Activated naive CD4-positive, alpha-beta T cell (primary cell): ENCODE data around the gene SUSD3.

ENCODE experiments used
- DNase-seq, 4 experiments: peaks; one replicate each; lab custom pipeline; 2025; lab: John Stamatoyannopoulos, UW

Gene SUSD3

DNA sequence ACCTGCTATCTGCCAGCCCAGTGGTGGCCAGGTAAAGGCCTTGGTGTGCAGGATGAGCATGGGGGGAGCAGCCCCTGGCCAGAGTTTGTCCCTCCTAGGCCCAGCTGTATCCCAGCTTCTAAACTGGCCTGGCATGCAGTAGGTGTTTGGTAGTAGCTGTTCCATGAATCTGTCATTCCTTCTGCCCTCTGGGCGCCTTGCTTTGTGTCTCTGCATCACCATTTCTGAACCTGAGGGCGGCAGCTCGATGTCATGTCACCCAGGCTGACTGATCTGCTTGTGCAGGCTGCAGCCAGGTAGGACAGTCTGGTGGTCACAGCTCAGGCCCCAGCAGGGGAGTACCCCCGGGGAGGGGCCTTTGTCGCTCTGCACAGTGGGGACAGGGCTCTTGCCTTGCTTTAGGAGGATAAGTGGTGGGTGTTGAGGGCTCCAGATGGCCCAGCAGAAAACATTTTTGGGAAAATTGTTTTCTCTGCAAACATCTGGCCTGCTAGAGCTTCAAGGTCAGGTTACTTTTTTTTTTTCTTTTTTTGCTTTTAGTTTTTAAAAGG is 4.6 kb upstream of the SUSD3 start:
- DNase-seq = no peak

DNA sequence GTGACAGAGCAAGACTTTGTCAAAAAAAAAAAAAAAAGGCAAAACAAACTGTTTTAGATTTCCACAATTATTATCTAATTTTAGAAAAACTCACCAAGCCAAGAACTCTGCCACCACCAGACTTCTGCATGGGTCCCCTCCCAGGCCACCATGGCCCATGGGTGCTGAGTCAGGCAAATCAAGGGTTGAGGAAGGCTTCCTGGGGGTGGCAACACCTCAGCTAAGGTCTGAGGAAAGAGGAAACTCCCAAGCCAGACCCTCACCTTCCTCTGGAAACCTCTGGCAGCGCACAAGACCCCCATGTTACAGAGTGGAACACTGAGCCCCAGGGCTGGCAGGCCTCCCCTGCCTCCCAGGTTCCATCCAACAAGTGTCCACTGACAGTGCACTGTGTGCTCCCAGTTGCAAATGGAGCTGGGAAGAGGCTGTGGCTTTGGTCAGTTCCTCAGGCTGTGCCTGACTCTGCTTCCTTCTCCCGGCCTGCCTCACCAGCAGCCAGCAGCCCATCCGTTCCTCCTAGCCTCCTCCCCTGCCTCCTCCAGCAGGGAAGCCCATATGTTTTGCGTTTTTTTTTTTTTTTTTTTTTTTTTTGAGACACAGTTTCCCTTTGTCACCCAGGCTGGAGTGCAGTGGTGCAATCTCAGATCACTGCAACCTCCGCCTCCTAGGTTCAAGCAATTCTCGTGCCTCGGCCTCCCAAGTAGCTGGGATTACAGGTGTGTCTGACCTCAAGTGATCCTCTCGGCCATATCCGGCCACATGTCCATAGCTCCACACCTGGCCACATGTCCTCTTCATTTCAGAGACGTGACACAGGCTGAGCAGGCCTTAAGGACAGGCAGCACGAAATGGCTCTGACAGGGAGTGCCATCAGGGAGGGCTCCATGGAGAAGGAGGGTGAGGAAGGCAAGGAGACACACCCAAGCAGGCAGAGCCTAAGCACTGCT is 3.5 kb upstream of the SUSD3 start:
- DNase-seq = no peak

DNA sequence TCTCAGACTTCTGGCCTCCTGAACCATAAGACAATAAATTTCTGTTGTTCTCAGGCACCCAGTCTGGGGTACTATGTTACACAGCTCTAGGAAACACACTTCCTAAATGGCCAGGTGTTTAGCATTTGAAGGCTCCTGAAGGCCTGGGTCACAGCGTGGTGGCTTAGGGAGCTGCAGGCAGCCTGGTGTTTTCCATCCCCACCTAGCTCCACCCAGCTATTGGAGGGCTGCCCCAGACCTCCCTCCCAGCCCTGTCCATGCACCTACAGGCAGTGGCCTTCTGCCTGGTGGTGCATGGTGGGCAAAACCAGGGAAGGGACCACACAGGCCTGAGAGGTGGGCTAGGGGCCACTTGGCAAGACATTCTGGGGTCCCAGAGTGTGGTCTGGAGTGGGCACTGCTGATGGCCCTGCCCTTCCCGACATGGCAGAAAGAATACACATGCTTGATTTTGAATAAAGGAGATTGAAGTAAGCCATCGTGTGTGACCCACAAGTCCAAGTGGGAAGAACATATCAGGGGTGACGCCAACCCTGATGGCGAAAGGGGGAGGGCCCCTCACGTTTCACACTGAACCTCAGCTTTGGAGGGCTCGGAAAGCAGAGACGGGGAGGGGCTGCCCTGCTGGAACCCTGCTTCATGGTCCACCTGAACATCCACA is 1.3 kb upstream of the SUSD3 start:
- DNase-seq = no peak

DNA sequence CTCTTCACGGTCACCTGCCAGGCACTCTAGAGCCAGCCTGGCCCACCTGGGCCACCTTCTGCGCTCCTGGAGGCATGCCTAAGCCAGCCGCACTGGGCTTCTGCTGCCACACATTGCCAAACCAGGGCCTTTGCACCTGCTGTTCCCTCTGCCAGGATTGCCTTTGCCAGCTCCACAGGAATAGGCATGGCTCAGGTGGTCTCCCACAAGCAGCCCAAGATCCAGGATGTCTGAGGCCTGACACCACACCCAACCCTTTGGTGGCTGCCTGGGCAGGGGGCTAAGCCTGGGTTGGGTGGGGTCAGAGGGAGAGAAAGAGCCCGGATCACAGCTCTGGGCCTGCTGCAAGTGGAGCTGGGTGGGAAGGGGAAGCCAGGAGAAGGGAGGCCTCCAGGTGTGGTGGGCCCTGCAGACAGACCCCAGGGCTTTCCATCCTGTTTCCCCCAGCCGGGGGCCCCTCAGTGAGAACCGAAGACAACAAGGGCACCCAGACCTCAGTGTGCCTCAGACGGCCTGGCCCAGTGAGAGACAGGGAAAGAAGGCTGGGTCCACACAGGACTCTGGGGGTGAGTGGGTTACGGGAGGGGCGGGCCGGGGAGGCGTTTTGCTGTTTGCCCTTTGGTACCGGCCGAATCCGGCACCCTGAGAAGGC is 672 bp upstream of the SUSD3 start:
- DNase-seq = no peak

DNA sequence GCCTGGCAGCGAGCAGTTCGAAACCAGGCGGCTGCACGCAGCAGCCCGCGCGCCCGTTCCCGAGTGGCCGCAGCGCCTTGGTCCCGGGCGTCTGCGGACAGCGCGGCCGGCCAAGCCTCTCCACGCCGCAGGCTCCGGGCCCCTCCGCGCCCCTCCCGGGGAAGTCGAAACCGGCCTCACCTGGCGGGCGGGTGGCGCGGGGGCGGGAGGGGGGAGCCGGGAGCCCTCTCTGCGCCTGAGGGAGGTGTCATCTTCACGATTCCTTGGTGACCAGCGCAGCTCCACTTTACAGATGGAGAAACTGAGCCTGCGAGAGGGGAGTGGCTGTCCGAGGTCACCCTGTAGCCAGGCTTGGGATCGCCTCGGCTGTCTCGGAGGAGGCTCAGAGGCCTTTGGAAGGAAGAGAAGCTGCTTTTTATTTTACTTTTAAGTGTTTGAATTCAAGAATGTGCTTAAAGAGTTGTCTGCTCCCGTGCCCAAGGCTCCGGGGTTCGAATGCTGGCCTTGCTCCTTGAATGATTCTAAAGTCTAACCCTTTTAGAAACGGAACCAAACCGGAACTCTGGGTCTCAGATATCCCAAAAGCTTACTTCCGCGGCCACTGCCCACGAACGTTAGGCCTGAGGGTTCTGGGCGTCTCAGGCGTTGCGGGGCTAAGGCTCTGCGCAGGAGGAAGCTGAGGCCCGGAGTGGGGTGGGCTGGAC is 662 bp downstream of the SUSD3 start:
- peak in 1 of 4 experiments; percentile 23 for DNase-seq

DNA sequence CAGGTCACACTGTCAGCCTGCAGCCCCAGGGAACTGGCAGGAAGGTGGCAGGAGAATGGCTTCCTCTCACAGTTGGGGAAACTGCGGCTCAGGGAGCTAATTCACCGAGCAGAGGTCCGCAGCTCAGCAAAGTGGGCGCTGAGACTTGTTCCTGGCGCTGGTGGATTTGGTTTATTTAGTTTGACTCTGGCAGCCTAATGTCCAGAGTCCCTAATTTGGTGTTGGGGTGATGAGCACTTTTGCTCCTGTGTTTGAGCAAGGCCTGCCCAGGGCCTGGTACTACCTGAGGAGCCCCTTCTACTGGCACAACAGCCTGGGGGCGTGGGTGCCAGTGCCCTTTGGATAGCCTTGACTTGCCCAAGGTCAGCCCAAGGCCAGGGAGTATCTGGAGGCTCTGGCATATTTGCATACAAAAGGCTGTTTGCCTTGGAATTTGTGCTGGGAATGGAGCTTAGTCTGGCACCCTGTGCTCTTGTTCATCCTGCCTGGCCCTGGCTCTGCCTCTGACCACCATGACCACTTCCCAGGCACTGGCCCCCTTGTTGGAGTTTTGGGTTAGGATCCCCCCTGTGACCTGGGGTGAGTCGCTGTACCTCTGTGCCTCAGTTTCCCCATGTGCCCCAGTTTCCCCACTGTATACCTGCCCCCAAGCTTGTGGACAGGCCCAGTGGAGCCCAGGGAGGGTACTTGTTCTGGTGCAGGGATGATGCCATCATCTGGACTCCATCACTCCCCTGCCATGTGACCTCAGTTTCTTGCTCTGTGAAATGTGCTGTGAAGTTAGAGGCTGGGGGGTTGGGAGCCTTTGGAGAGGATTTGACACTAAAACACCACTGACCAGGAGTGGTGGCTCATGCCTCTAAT is 1.4 kb downstream of the SUSD3 start:
- DNase-seq = no peak

DNA sequence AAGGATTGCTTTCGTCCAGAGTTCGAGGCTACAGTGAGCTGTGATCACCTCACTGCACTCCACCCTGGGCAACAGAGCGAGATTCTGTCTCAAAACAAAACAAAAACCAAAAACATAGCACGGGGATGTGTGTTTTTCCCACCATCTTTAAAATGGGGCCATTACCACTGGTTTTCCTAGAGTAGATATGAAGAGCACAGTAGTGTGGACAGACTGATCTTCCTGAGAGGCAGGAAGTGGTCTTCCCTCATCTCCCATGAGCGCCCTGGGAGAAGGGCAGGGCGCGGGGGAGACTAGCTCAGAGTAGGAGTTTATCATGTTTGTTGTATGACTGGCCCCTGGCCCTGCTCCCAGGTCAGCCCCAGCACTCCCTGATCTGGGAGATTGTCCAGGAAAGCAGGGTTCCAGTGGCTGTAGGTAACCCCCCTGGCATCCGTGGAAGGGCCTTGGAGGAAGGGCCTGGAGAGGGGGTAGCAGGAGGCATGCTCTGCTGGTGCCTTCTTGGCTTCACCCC is 2.3 kb downstream of the SUSD3 start:
- no peak for DNase-seq

DNA sequence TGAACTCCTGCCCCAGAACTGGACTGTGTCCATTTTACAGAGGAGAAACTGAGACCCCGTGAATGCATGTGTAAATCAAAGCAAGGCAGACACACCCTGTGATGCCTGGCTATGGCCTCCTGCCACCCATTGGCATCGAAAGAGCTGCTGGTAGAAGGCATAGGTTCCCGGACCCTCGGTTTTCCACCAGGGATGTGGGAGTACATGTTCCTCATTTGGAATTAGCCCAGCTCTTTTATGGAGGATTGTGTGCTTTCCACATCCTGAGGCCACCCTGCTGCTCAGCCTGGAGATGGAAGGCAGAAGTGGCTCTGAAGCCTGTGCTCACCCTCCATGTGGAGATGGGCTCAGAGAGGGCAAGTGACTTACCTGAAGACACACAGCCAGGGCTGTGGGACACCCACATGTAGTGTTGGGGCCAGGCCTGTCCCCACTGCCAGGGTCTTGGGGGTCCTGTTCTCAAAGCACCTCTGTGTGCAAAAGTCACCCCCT is 2.8 kb downstream of the SUSD3 start:
- no peak for DNase-seq

DNA sequence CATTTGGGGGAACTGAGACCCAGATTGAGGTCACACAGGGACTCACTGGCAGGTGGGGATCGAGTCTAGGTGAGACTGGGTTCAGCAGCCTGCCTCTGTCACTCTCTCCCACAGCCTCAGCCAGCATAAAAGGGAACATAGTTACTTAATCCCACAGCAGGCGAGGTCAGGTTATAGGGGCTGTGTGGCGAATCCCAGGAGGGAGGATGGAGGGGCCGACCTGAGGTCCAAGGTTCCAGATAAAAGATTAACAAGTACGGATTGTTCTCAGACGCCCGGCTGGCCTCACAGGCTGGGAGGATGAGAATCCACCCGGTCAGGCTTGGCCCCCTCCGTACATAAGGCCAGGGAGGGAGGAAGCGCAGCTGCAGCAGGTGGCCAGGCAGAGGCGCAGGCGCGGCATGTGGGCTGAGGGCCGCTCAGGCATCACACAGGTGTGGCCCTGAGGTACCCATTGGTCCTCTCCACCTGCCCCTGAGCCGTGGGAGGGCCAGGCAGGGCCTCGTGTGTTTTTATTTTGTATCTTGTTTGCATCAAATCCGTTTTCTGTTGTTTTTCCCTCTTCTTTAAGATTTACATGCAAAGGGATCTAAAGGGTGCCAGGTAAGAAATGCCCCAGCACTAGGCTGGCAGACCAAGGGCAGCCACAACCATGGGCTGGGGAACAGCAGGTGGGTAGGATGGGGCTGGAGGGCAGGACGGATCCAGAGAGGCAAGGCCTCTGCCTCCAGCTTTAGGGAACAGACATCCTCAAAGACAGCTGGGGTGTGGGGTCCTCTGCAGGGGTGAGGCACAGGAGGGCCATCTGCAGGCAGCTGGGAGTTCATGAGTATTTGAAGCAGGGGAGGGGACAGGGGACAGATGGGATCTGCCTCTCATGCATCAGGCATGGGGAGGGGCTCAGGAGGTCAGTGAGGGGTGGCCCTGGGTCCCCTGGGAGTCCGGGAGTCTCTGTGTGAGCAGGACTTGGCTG is 3.6 kb downstream of the SUSD3 start:
- no peak for DNase-seq

DNA sequence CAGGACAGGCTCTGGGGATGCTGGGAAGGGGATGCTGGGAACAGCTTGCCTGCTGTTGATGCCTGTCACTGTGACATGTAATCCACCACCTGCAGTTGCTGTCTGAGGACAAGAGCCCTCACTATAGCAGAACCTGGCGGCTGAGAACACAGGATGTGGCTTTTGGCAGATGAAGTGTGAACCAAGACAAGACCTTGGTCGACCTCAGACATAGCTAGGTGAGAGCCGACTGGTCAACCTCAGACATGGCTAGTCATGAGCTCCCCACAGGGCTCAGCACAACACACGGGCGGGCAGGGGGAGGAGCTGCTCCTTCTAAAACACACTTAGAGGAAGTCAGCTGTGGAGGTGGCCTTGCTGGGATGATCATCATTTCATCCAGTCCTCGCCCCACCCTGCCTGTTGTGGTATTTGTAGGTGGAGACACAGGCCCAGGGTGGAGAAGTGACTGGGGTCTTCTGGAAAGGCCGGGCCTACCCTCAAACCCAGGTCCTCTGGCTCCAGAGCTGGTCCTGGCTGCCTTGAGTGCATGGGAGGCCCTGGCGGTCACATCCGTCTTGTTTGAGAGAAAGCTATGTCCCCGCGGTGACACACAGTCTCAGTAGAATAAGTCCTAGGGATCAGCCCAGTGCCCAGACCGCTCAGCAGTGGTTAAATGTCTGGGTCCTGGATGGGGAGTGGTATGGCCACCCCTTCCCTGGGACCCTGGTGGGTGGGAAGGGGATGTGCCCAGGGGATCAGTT is 6.1 kb downstream of the SUSD3 start:
- DNase-seq = peak; percentile 42 to 79 (median 68)

DNA sequence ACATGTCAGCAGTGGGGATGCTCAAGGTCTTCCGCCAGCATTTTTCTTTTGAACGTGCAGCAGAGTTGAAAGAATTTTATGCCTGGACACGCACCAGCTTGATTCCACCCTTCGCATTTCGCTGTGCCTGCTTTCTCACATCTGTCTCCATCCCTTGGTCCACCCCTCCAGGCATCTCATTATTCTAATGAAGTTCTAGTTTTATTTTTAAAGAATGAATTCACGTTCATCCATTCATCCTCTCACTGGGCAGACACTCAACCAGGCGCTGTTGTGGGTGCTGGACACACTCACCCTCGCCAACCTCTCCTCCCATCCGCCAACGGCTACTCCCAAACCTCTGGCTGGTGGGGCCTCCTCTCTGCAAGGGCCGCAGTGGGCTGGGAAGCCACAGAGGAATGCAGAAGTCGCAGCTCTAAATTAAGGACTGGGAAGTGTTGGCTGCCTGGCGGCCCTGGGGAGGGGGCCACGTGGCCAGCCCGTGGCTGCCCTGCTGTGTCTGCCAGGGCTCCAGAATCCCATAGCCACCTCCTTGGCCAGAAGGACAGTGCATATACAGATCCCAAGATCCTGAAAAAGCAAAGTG is 6.7 kb downstream of the SUSD3 start:
- no peak for DNase-seq

DNA sequence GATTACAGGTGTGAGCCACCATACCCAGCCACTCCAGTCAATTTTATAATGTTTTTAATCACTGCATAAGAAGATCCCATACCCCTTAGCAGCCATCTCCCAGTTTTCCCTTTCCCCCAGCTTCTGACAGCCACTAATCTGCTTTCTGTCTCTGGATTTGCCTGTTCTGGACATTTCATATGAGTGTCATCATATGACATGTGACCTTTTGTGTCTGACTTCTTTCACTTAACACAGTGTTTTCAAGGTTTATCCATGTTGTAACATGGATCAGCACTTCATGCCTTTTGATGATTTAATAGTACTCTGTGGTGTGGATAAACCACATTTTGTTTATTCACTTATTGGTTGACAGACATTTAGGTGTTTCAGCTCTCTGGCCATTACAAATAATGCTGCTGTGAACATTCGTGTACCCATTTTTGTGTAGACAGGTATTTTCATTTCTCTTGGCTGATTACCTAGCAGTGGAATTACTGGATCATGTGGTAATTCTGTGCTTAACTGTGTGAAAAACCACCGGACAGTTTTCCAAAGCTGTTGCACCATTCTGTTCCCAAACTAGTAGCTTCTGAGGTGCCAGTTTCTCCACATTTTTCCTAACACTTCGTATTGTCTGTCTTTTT is 8.6 kb downstream of the SUSD3 start:
- no peak for DNase-seq

DNA sequence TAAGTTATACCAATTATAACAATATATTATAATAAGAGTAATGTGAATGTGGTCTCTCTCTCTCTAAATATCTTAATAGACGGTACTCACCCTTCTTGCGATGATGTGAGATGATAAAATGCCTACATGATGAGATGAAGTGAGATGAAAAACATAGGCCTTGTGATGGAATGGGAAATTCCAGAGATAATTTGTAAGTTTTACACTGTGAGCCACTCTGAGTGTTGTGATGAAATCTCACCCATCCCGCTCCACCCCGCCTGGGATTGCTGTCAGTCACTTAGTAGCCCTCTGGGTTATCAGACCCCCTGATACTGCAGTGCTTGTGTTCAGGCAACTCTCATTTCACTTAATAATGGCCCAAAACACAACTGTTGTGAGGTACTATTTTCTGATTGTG is 10.5 kb downstream of the SUSD3 start:
- no peak for DNase-seq

DNA sequence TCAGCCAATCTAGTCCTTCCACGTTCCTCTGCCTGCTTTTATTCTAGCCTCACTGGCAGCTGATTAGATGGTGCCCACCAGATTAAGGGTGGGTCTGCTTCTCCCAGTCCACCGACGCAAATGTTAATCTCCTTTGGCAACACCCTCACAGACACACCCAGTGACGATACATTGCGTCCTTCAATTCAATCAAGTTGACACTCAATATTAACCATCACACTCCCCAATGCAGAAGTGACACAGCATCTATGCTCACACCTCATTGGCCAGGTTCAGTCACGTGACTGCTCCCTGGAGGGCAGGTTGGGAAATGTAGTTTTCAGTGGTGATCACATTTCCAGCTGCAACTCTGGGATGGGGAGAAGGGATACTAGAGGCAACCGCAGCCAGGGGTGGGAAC is 13.0 kb downstream of the SUSD3 start:
- no peak for DNase-seq

DNA sequence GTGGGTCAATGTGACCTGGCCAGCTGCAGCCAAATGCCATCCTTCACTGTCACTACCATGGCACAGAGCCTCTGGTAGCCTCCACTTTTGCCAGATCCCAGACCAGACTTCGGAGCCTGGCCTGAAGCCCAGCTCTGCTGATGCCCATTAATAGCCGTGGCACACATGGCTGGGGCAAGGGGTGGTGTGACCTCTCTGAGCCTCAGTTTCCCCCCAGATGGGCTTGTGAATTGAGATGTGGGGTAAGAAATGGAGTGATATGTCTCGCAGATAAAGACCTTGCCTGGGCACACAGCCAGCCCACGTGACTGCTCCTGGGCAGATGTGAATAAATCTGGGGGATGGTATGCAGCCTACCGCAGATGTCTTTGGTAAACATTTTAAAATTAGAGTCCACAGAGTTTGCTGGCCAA is 13.9 kb downstream of the SUSD3 start:
- DNase-seq = peak in 1 of 4 experiments; percentile 70

DNA sequence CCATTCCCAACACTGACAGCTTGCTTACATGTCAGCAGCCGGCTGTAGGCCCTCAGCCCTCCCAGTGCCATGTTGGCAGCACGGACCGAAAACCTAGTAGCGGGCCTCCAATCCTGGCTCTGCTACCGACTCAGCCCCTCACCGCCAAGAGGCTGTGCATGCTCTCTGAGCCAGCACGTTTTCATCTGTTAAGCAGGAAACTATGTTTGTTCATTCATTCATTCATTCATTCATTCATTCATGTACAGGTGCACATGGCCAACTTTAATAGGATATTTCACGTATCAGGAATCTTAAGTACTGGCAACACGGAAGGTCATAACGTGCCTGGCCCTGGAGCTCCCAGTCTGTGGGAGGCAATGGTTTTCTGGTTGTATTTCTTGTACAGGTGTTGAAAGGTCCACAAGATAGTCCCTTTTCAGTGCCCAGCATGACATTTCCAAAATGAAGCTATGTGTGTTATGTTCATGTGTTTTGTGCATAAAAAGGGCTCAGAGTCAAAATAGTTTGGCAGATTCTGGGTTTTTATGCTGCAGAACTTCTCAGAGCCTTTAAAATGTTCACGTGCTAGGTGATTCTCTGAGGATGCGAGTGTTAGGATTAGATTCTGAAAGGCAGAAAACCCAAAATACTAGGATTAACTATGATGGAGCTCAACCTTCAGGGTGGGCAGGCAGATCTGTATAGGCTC is 17.7 kb downstream of the SUSD3 start:
- no peak for DNase-seq

DNA sequence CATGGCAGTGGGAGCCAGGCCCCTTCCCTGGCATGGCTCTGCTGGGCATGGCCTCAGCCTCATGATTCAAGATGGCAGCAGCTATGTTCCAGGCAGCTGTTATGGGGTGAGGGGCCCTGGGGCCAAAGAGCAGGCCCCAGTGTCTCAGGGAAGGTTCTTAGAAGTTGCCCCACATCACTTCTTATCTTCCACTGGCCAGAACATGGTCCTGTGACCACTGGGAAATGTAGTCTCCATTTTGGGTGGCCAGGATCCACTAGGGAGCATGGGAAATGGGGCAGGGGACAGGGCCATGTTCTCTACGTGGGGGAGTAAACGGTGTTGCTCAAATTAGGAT is 18.3 kb downstream of the SUSD3 start:
- no peak for DNase-seq
